ENCODE data around the gene TYW1B. TPM values are rescaled to one million over a fixed set of nuclear protein-coding genes. Genes with fewer than 3 reads are reported as not detected.
"Not testable (repeated sequence)": the region's sequence is repeated elsewhere in the genome, so short reads cannot be mapped to it uniquely, and the experiment has no call there.

The TYW1B gene
- total and polyA plus RNA-seq, 2 donors (not counting 3 experiments of a cell fraction or from before 2014, with no cell fraction given), result 0.69 to 2.7 TPM

- H3K4me1 ChIP-seq (ENCODE audit: control insufficient read depth, extremely low read depth, insufficient read depth, low read length); FAIRE-seq; H3K9me3 ChIP-seq (replicated peaks; ENCODE audit: control insufficient read depth, insufficient read depth, low read length); CTCF ChIA-PET; H2AFZ ChIP-seq (ENCODE audit: low read depth, low read length); H3K27ac ChIP-seq (ENCODE audit: insufficient read depth, low read depth, low read length); intact Hi-C loops (cut with micrococcal nuclease); dilution Hi-C loops (cut with MboI; ENCODE audit: extremely low pct_ligation_motif_present, low sequenced_read_pairs); H3K9me1 ChIP-seq (replicated peaks; ENCODE audit: control insufficient read depth, extremely low read depth, insufficient read depth, low read length); H3K9ac ChIP-seq (replicated peaks; ENCODE audit: extremely low read depth, insufficient read depth, low read length); H3K79me2 ChIP-seq (ENCODE audit: control insufficient read depth, insufficient read depth, low read length); BruUV-seq (replicated peaks); DNase-seq (ENCODE audit: low read depth, low spot score); H3K27me3 ChIP-seq (ENCODE audit: control insufficient read depth in 2 of 2, insufficient read depth in 2 of 2, low read length in 2 of 2); H3K4me3 ChIP-seq (replicated peaks in 1 of 3; ENCODE audit: insufficient read depth in 1 of 3, low read depth in 1 of 3, low read length in 3 of 3); H3K36me3 ChIP-seq (ENCODE audit: control insufficient read depth in 2 of 2, extremely low read depth in 1 of 2, insufficient read depth in 2 of 2, low read length in 2 of 2); H3K4me2 ChIP-seq (ENCODE audit: insufficient read depth, low read length); POLR2A ChIA-PET; H4K20me1 ChIP-seq (replicated peaks; ENCODE audit: control insufficient read depth, extremely low read depth, insufficient read depth, low read length): not testable (repeated sequence)
Observed at GRCh38 chr7:72626428-72627011, 201.5 kb downstream of the TYW1B start.

GRCh38 chr7:72625721-72626423 is 202.1 kb downstream of the TYW1B start:
- H4K20me1 ChIP-seq (replicated peaks; ENCODE audit: control insufficient read depth, extremely low read depth, insufficient read depth, low read length); H3K79me2 ChIP-seq (ENCODE audit: control insufficient read depth, insufficient read depth, low read length); H3K9ac ChIP-seq (replicated peaks; ENCODE audit: extremely low read depth, insufficient read depth, low read length); H3K4me1 ChIP-seq (ENCODE audit: control insufficient read depth, extremely low read depth, insufficient read depth, low read length); BruUV-seq (replicated peaks); H3K4me3 ChIP-seq (replicated peaks in 1 of 3; ENCODE audit: insufficient read depth in 1 of 3, low read depth in 1 of 3, low read length in 3 of 3); POLR2A ChIA-PET; H3K27me3 ChIP-seq (ENCODE audit: control insufficient read depth in 2 of 2, insufficient read depth in 2 of 2, low read length in 2 of 2); H3K9me1 ChIP-seq (replicated peaks; ENCODE audit: control insufficient read depth, extremely low read depth, insufficient read depth, low read length); H3K36me3 ChIP-seq (ENCODE audit: control insufficient read depth in 2 of 2, extremely low read depth in 1 of 2, insufficient read depth in 2 of 2, low read length in 2 of 2); H3K4me2 ChIP-seq (ENCODE audit: insufficient read depth, low read length); H3K9me3 ChIP-seq (replicated peaks; ENCODE audit: control insufficient read depth, insufficient read depth, low read length); dilution Hi-C loops (cut with MboI; ENCODE audit: extremely low pct_ligation_motif_present, low sequenced_read_pairs); DNase-seq (ENCODE audit: low read depth, low spot score); FAIRE-seq; CTCF ChIA-PET; H2AFZ ChIP-seq (ENCODE audit: low read depth, low read length); intact Hi-C loops (cut with micrococcal nuclease); H3K27ac ChIP-seq (ENCODE audit: insufficient read depth, low read depth, low read length): not testable (repeated sequence)
